K562 (cell line): ENCODE data around the gene SLC44A5. TPM values are rescaled to one million over a fixed set of nuclear protein-coding genes. Genes with fewer than 3 reads are reported as not detected.

Experiments used
- ELF1 ChIP-seq: fragments of 200-800 bp; sonication (Bioruptor generic); IDR thresholded peaks from 2 replicates; pipeline ENCODE4 v1.6.1; 2016; ENCODE audit warnings: missing genetic modification characterization, missing compliant biosample characterization
- ERF ChIP-seq: fragments of 450-650 bp; formaldehyde crosslinking; IDR thresholded peaks from 2 replicates; pipeline ENCODE4 v1.4.0; 2020; ENCODE audit warnings: mild to moderate bottlenecking, mixed read lengths
- HDGF ChIP-seq: fragments of 450-650 bp; IDR thresholded peaks from 2 replicates; pipeline ENCODE4 v1.6.1; 2016
- HLTF ChIP-seq: fragments of 450-650 bp; IDR thresholded peaks from 2 replicates; pipeline ENCODE4 v1.6.1; 2016
- ILK ChIP-seq: fragments of 450-650 bp; IDR thresholded peaks from 2 replicates; pipeline ENCODE4 v1.6.1; 2016; ENCODE audit warnings: missing genetic modification characterization, low read depth, mild to moderate bottlenecking, missing compliant biosample characterization, moderate library complexity, borderline replicate concordance
- KLF6 ChIP-seq: fragments of 250-450 bp; sonication (Bioruptor Pico); IDR thresholded peaks from 2 replicates; pipeline ENCODE4 v1.4.0; 2020; ENCODE audit warnings: mild to moderate bottlenecking, moderate library complexity, borderline replicate concordance
- NCOA6 ChIP-seq: fragments of 450-650 bp; IDR thresholded peaks from 2 replicates; pipeline ENCODE4 v1.6.1; 2017; ENCODE audit warnings: mild to moderate bottlenecking
- NR2F6 ChIP-seq: fragments of 450-650 bp; formaldehyde crosslinking; IDR thresholded peaks from 2 replicates; pipeline ENCODE4 v1.4.0; 2020; ENCODE audit warnings: mild to moderate bottlenecking
- PCBP2 ChIP-seq: fragments of 200-400 bp; formaldehyde crosslinking; IDR thresholded peaks from 2 replicates; pipeline ENCODE4 v1.6.1; 2018; ENCODE audit warnings: low read length, low read depth, mild to moderate bottlenecking, moderate library complexity; ENCODE audit not compliant: poor library complexity, severe bottlenecking
- RBM39 ChIP-seq: fragments of 200-400 bp; formaldehyde crosslinking; optimal IDR thresholded peaks from 2 replicates; pipeline ENCODE3; 2018; ENCODE audit warnings: low read depth, low read length
- SAFB2 ChIP-seq: fragments of 200-400 bp; formaldehyde crosslinking; IDR thresholded peaks from 2 replicates; pipeline ENCODE4 v1.6.1; 2018; ENCODE audit warnings: borderline replicate concordance, low read length, low read depth, moderate library complexity; ENCODE audit not compliant: severe bottlenecking
- TEAD1 ChIP-seq, 2 experiments: fragments of 450-650 bp in 1 of 2; sonication (generic) in 1 of 2; formaldehyde crosslinking; IDR thresholded peaks; 2 replicates each; pipeline versions ENCODE4 v1.4.0 to v1.8.0; 2020 to 2022; ENCODE audit warnings: mild to moderate bottlenecking in 2 of 2, missing genetic modification reagents in 1 of 2
- ZNF316 ChIP-seq: fragments of 450-650 bp; IDR thresholded peaks from 2 replicates; pipeline ENCODE4 v1.6.1; 2016
- ZNF41 ChIP-seq: fragments of 250-450 bp; sonication (Bioruptor Pico); conservative IDR thresholded peaks from 2 replicates; pipeline ENCODE4 v1.4.0; 2020; ENCODE audit warnings: mild to moderate bottlenecking
- ZNF561 ChIP-seq: fragments of 450-650 bp; formaldehyde crosslinking; conservative IDR thresholded peaks from 2 replicates; pipeline ENCODE4 v1.4.0; 2020; ENCODE audit warnings: mild to moderate bottlenecking, moderate library complexity
- ZNF79 ChIP-seq: fragments of 250-450 bp; sonication (Bioruptor Pico); IDR thresholded peaks from 2 replicates; pipeline ENCODE4 v1.4.0; 2020; ENCODE audit warnings: low read depth, mild to moderate bottlenecking, moderate library complexity
- polyA plus RNA-seq, 8 experiments: library from polyadenylated mRNA; depleted of rRNA in 4 of 8; stranded (reverse) in 5 of 8; unstranded in 3 of 8; fragments of >200 nt; fragmentation: Nextera tagmentation in 2 of 8; fragmentation: Illumina TruSeq in 1 of 8; extraction: Ambion mirVana in 2 of 8; extraction: Trizol in 1 of 8; gene quantifications; 2 replicates each; pipeline versions ENCODE4 v1.2.1 to v1.2.3, GENCODE V29; 2011 to 2014; ENCODE audit warnings: inconsistent platforms in 1 of 8, missing spikeins in 1 of 8
- total RNA-seq, 7 experiments: library from RNA; depleted of rRNA in 6 of 7; stranded (reverse); fragments of >200 nt in 6 of 7; fragmentation: Illumina TruSeq in 2 of 7; extraction: Trizol in 2 of 7; gene quantifications; 2 replicates each; pipeline versions ENCODE4 v1.2.1 to v1.2.3, GENCODE V29; 2011 to 2021; ENCODE audit warnings: low replicate concordance in 1 of 7
- TF ChIP-seq, protein P1 (sequence below): fragments of 450-650 bp; IDR thresholded peaks from 2 replicates; pipeline ENCODE4 v1.6.1; 2014; ENCODE audit warnings: low read depth, mild to moderate bottlenecking, moderate library complexity, borderline replicate concordance
- TF ChIP-seq, protein P2 (sequence below): sonication (generic); formaldehyde crosslinking; IDR thresholded peaks from 2 replicates; pipeline ENCODE4 v1.8.0; 2022; ENCODE audit warnings: missing genetic modification reagents, mild to moderate bottlenecking, borderline replicate concordance
- TF ChIP-seq, protein P3 (sequence below): fragments of 250-450 bp; sonication (Bioruptor Pico); IDR thresholded peaks from 2 replicates; pipeline ENCODE4 v1.5.0; 2022; ENCODE audit warnings: mild to moderate bottlenecking
- TF ChIP-seq, protein P4 (sequence below): sonication (generic); formaldehyde crosslinking; IDR thresholded peaks from 2 replicates; pipeline ENCODE4 v1.8.0; 2022; ENCODE audit warnings: mild to moderate bottlenecking, missing genetic modification reagents
- TF ChIP-seq, protein P5 (sequence below): fragments of 450-650 bp; formaldehyde crosslinking; IDR thresholded peaks from 2 replicates; pipeline ENCODE4 v1.4.0; 2022; ENCODE audit warnings: missing genetic modification characterization

The SLC44A5 gene
- total and polyA plus RNA-seq, 9 of the 15 experiments (the other 6 are each of a cell fraction or from before 2014, with no cell fraction given), result 1.2 to 10.1 (median 3.2) TPM

DNA sequence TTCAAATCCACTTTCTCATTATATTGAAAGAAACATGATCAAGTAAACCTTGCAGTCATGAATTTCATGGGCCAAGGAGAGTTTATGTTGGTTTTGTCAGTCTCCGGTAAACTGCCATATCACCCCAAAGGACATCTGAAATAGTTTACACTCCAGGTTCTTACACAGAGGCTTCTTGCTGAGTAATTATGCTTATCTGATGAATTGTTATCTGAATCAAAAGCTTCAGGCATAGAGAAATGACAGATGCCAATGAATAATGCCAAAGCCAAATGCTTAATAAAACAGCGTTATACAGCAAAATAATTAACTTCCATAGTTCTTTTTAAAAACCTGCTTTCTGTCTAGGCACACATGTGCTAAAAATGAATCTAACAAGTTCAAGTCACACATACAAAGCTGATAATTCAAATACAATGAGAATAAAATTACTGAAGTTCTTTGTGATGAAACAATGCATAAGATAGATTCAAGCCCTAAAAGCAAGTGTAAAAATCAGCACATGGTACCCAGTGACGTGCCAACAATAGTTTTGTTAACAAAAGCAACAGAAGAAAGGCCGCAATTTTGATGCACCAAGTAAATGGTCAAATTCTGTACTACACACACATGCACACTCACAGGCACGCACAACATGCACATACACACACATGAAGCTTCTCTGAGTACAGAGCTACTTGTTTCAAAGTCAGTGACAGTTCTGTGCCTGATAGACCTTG is 109.2 kb downstream of the SLC44A5 start (continued):
- TF ChIP-seq PCBP2 (no peak), ZNF79 (no peak), NR2F6 (CRISPR knock-in tag) (no peak), ERF (CRISPR knock-in tag) (no peak), SAFB2 (no peak), ILK (tag) (no peak), ZNF316 (peak; percentile 60), KLF6 (CRISPR knock-in tag) (no peak), ZNF41 (CRISPR knock-in tag) (no peak), TEAD1 (CRISPR knock-in tag; IDR thresholded peaks at IDR 0.05) (no peak), HLTF (no peak), HDGF (no peak), ZNF561 (CRISPR knock-in tag) (no peak), NCOA6 (no peak), RBM39 (no peak), ELF1 (tag) (no peak)
- TF ChIP-seq, protein P1, sequence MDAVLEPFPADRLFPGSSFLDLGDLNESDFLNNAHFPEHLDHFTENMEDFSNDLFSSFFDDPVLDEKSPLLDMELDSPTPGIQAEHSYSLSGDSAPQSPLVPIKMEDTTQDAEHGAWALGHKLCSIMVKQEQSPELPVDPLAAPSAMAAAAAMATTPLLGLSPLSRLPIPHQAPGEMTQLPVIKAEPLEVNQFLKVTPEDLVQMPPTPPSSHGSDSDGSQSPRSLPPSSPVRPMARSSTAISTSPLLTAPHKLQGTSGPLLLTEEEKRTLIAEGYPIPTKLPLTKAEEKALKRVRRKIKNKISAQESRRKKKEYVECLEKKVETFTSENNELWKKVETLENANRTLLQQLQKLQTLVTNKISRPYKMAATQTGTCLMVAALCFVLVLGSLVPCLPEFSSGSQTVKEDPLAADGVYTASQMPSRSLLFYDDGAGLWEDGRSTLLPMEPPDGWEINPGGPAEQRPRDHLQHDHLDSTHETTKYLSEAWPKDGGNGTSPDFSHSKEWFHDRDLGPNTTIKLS, result no peak
- TF ChIP-seq, protein P2, sequence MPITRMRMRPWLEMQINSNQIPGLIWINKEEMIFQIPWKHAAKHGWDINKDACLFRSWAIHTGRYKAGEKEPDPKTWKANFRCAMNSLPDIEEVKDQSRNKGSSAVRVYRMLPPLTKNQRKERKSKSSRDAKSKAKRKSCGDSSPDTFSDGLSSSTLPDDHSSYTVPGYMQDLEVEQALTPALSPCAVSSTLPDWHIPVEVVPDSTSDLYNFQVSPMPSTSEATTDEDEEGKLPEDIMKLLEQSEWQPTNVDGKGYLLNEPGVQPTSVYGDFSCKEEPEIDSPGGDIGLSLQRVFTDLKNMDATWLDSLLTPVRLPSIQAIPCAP (CRISPR knock-in tag), result no peak
- TF ChIP-seq, protein P3, sequence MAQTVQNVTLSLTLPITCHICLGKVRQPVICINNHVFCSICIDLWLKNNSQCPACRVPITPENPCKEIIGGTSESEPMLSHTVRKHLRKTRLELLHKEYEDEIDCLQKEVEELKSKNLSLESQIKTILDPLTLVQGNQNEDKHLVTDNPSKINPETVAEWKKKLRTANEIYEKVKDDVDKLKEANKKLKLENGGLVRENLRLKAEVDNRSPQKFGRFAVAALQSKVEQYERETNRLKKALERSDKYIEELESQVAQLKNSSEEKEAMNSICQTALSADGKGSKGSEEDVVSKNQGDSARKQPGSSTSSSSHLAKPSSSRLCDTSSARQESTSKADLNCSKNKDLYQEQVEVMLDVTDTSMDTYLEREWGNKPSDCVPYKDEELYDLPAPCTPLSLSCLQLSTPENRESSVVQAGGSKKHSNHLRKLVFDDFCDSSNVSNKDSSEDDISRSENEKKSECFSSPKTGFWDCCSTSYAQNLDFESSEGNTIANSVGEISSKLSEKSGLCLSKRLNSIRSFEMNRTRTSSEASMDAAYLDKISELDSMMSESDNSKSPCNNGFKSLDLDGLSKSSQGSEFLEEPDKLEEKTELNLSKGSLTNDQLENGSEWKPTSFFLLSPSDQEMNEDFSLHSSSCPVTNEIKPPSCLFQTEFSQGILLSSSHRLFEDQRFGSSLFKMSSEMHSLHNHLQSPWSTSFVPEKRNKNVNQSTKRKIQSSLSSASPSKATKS, result no peak
- TF ChIP-seq, protein P4, sequence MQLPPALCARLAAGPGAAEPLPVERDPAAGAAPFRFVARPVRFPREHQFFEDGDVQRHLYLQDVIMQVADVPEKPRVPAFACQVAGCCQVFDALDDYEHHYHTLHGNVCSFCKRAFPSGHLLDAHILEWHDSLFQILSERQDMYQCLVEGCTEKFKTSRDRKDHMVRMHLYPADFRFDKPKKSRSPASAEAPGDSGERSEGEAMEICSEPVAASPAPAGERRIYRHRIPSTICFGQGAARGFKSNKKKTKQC (CRISPR knock-in tag), result no peak
- TF ChIP-seq, protein P5, sequence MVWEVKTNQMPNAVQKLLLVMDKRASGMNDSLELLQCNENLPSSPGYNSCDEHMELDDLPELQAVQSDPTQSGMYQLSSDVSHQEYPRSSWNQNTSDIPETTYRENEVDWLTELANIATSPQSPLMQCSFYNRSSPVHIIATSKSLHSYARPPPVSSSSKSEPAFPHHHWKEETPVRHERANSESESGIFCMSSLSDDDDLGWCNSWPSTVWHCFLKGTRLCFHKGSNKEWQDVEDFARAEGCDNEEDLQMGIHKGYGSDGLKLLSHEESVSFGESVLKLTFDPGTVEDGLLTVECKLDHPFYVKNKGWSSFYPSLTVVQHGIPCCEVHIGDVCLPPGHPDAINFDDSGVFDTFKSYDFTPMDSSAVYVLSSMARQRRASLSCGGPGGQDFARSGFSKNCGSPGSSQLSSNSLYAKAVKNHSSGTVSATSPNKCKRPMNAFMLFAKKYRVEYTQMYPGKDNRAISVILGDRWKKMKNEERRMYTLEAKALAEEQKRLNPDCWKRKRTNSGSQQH (CRISPR knock-in tag), result no peak
